Keratinocyte (primary cell): ENCODE measurements around the gene TRPV4. TPM values are rescaled to one million over a fixed set of nuclear protein-coding genes. Genes with fewer than 3 reads are reported as not detected.
A peak's percentile ranks its signal among the peaks of the same experiment; 100 is the strongest.

Experiments used
- DNase-seq: peaks from one replicate; pipeline ENCODE4 v3.0.0-alpha.2; 2011; ENCODE audit warnings: low read depth, missing footprints, low spot score
- FAIRE-seq: peaks from 2 replicates; lab custom pipeline; 2011; peaks lifted over from hg19 to GRCh38; lab: Jason Lieb, UNC
- H2AFZ ChIP-seq: 2 replicates; pipeline ENCODE4 v1.6.0; 2012; ENCODE audit warnings: low read length, control low read depth, inconsistent platforms; ENCODE audit not compliant: control insufficient read depth
- H3K27ac ChIP-seq: 2 replicates; pipeline ENCODE4 v1.5.1; 2011; ENCODE audit warnings: low read length; ENCODE audit not compliant: control insufficient read depth, insufficient read depth
- H3K27me3 ChIP-seq: 3 replicates; pipeline ENCODE4 v1.6.0; 2011; ENCODE audit warnings: low read length; ENCODE audit not compliant: control insufficient read depth, insufficient read depth; ENCODE audit errors: extremely low read depth
- H3K36me3 ChIP-seq, 2 experiments: 2 replicates in 1 of 2; 3 replicates in 1 of 2; pipeline ENCODE4 v1.5.1; 2011; ENCODE audit warnings: low read length in 2 of 2, mild to moderate bottlenecking in 1 of 2; ENCODE audit not compliant: control insufficient read depth in 2 of 2, insufficient read depth in 2 of 2; ENCODE audit errors: extremely low read depth in 1 of 2
- H3K4me1 ChIP-seq: 3 replicates; pipeline ENCODE4 v1.5.1; 2011; ENCODE audit warnings: low read length; ENCODE audit not compliant: control insufficient read depth, insufficient read depth; ENCODE audit errors: extremely low read depth
- H3K4me2 ChIP-seq: 3 replicates; pipeline ENCODE4 v1.6.0; 2011; ENCODE audit warnings: low read depth, low read length; ENCODE audit not compliant: control insufficient read depth, insufficient read depth; ENCODE audit errors: extremely low read depth
- H3K4me3 ChIP-seq, 3 experiments: fragments of 200-600 bp in 1 of 3; sonication (generic) in 1 of 3; 2 replicates in 2 of 3; 3 replicates in 1 of 3; pipeline ENCODE4 v1.5.1; 2011 to 2016; ENCODE audit warnings: low read length in 3 of 3, mild to moderate bottlenecking in 3 of 3, control low read depth in 2 of 3, inconsistent platforms in 1 of 3, low read depth in 1 of 3, mixed read lengths in 1 of 3, mixed run types in 1 of 3, moderate library complexity in 1 of 3; ENCODE audit not compliant: control insufficient read depth in 2 of 3, insufficient read depth in 2 of 3; ENCODE audit errors: extremely low read depth in 1 of 3
- H3K79me2 ChIP-seq: 2 replicates; pipeline ENCODE4 v1.6.0; 2012; ENCODE audit warnings: low read length; ENCODE audit not compliant: control insufficient read depth, insufficient read depth
- H3K9ac ChIP-seq: 3 replicates; pipeline ENCODE4 v1.6.0; 2011; ENCODE audit warnings: low read length; ENCODE audit not compliant: control insufficient read depth, insufficient read depth; ENCODE audit errors: extremely low read depth
- H3K9me1 ChIP-seq: 3 replicates; pipeline ENCODE4 v1.6.0; 2011; ENCODE audit warnings: low read length; ENCODE audit not compliant: control insufficient read depth, insufficient read depth; ENCODE audit errors: extremely low read depth
- H3K9me3 ChIP-seq: 2 replicates; pipeline ENCODE4 v1.5.1; 2012; ENCODE audit warnings: low read depth, low read length; ENCODE audit not compliant: control insufficient read depth
- H4K20me1 ChIP-seq: 3 replicates; pipeline ENCODE4 v1.6.0; 2011; ENCODE audit warnings: low read length; ENCODE audit not compliant: control insufficient read depth, insufficient read depth; ENCODE audit errors: extremely low read depth
- CTCF ChIP-seq, 3 experiments: IDR thresholded peaks in 1 of 3; conservative IDR thresholded peaks in 1 of 3; optimal IDR thresholded peaks in 1 of 3; 2 replicates in 2 of 3; 3 replicates in 1 of 3; pipeline versions ENCODE3 to v1.5.1; 2011; ENCODE audit warnings: low read length in 3 of 3, mild to moderate bottlenecking in 3 of 3, moderate library complexity in 2 of 3, control low read depth in 1 of 3, inconsistent platforms in 1 of 3; ENCODE audit not compliant: insufficient read depth in 2 of 3; ENCODE audit errors: extremely low read depth in 1 of 3
- EZH2 ChIP-seq: IDR thresholded peaks from one replicate; pipeline ENCODE4 v1.6.1; 2012; ENCODE audit warnings: inconsistent platforms, mild to moderate bottlenecking, low read length, moderate library complexity
- dilution Hi-C: fragments of 300-500 bp; cut with MboI; formaldehyde crosslinking; loops from one replicate; pipeline ENCODE4 v1.7.0; 2020; ENCODE audit warnings: low sequenced_read_pairs; ENCODE audit not compliant: extremely low pct_ligation_motif_present
- polyA plus RNA-seq, 5 experiments: library from polyadenylated mRNA; depleted of rRNA in 3 of 5; stranded (reverse) in 3 of 5; stranded (forward) in 1 of 5; unstranded in 1 of 5; fragments of >200 nt; gene quantifications; 1 replicate in 1 of 5; 2 replicates in 3 of 5; 3 replicates in 1 of 5; pipeline versions ENCODE4 v1.2.1 to v1.2.3, GENCODE V29; 2011 to 2012; ENCODE audit warnings: missing spikeins in 2 of 5, low read depth in 1 of 5, low replicate concordance in 1 of 5

The TRPV4 gene
- polyA plus RNA-seq, 1 donor (not counting 4 experiments of a cell fraction or from before 2014, with no cell fraction given) = 0.46 TPM

GRCh38 chr12:109813810-109814416 lies 19.3 kb downstream of the TRPV4 start:
- no peaks in the 10 kb centered on the region for H3K27me3 ChIP-seq
- dilution Hi-C loops = no loop called here
- no peak overlapping the region for H3K27ac ChIP-seq
- H3K9me3 ChIP-seq = no peaks in the 10 kb centered on the region
- peaks cover 6% of the 10 kb centered on the region for H3K4me1 ChIP-seq
- no peaks in the 10 kb centered on the region for H3K79me2 ChIP-seq
- FAIRE-seq (no peak), DNase-seq (no peak)
- H3K4me3 ChIP-seq = no peak overlapping the region
- no peaks in the 10 kb centered on the region for H3K36me3 ChIP-seq
- H3K9me1 ChIP-seq = peaks cover 2% of the 10 kb centered on the region
- TF ChIP-seq EZH2 (no peak), CTCF (optimal IDR thresholded peaks at IDR 0.05 in 1 of 3, IDR thresholded peaks at IDR 0.05 in 1 of 3, conservative IDR thresholded peaks at IDR 0.05 in 1 of 3; ENCODE audit: extremely low read depth in 1 of 3, insufficient read depth in 2 of 3, low read length in 3 of 3) (no peak)
- no peak overlapping the region for H2AFZ ChIP-seq
- no peaks in the 10 kb centered on the region for H4K20me1 ChIP-seq
- no peak overlapping the region for H3K9ac ChIP-seq
- no peak overlapping the region for H3K4me2 ChIP-seq

GRCh38 chr12:109811624-109811995 lies 21.6 kb downstream of the TRPV4 start:
- H3K27ac ChIP-seq = no peak overlapping the region
- no peaks in the 10 kb centered on the region for H3K79me2 ChIP-seq
- no peaks in the 10 kb centered on the region for H3K27me3 ChIP-seq
- no peak overlapping the region for H2AFZ ChIP-seq
- FAIRE-seq (no peak), DNase-seq (no peak)
- TF ChIP-seq EZH2 (no peak), CTCF (optimal IDR thresholded peaks at IDR 0.05 in 1 of 3, IDR thresholded peaks at IDR 0.05 in 1 of 3, conservative IDR thresholded peaks at IDR 0.05 in 1 of 3; ENCODE audit: extremely low read depth in 1 of 3, insufficient read depth in 2 of 3, low read length in 3 of 3) (peak in 1 of 3 experiments; percentile 3)
- H3K9me1 ChIP-seq = no peaks in the 10 kb centered on the region
- H3K4me1 ChIP-seq = no peaks in the 10 kb centered on the region
- no peaks in the 10 kb centered on the region for H4K20me1 ChIP-seq
- dilution Hi-C loops = no loop called here
- H3K9ac ChIP-seq = no peak overlapping the region
- no peaks in the 10 kb centered on the region for H3K9me3 ChIP-seq
- H3K36me3 ChIP-seq = no peaks in the 10 kb centered on the region
- H3K4me2 ChIP-seq = no peak overlapping the region
- H3K4me3 ChIP-seq = no peak overlapping the region
